Effector CD8-positive, alpha-beta T cell (primary cell): Measurements from ENCODE around the gene MIDN.

Experiments used
- DNase-seq: peaks from one replicate; lab custom pipeline; 2025; lab: John Stamatoyannopoulos, UW

MIDN gene

DNA sequence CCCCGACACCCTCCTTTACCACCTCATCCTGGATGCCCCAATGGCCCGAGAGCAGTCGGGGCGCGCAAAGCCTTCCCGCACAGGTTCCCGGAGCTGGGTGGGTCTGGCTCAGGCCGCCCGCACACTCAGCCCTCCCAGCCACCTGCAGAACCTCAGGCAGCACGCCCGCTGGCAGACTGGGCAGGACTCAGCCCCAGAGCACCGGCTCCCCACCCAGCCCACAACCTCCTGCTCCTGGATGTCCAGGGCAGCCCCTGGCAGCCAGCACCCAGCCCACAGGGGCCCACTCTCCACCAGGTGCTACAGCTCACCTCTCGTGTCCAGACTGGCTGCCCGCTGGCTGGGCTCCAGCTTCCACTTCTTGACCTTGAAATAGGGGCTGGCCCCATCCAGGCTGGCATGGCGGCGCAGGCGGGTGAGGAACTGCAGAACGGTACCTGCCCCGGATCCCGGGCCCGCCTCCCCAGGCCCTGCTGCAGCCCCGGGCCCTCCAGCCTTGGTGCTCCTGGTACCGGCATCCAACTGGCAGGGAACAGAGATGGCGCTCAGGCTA is 15.2 kb upstream of the MIDN start:
- DNase-seq = no peak

DNA sequence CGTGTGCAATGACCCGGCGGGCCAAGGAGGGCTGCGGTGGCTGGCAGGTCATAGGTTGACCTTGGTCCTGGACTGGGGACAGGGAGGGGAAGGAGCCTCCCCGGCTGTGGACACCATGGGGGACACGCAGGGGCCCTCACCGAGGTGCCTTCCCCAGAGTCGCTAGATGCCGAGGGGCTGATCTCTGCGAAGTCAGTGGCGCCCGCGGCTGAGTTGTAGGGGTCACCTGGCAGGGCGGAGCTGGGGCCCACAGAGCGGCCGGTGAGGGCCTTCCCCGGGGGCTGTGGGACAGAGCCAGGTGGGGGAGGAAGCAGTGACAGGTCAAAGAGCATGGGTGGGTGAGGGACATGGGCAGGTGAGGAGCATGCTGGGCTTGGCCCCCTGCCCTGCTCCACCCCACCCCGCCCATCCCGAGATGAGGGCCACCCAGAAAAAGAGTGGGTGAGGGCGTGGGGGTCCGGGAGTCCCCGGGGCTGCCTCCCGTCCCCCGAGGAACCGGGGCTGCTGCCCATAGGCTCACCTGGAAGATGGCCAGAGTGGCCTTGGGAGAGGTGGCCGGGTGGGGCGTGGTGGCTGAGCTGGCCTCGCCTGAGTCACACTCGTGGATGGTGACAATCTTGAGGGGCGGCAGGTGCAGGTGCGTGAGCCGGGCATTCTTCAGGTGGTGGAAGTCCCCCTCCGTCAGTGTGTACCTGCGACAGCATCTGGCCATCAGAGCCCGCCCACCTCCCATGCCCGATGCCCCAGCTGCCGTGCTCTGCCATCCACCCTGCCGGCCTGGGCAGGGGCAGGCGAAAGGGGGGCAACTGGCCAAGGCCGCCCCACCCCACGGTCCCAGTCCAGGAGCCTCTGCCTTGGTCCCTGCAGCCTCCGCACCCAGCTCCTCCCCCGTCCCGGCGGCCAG is 14.1 kb upstream of the MIDN start:
- DNase-seq = no peak

DNA sequence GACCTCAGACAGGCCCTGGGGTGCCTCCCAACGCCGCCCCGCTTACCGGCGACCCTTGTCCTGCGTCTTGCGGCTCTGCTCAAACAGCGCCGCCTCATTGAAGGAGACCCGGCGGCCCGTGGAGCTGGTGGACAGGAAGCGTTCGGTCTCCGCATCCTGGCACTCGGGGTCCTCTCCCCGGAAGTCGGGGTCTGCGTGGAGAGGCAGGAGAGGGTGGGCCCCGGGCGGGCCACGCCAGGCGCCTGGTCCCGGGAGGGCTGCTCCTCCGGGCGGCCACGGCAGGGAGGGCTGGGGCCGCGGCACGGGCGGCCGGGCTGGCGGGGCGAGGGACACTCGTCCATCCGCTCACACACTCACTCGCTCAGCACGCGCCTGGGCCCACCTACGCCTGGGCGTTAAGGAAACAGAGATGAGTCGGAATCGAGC is 13.4 kb upstream of the MIDN start:
- DNase-seq = no peak

DNA sequence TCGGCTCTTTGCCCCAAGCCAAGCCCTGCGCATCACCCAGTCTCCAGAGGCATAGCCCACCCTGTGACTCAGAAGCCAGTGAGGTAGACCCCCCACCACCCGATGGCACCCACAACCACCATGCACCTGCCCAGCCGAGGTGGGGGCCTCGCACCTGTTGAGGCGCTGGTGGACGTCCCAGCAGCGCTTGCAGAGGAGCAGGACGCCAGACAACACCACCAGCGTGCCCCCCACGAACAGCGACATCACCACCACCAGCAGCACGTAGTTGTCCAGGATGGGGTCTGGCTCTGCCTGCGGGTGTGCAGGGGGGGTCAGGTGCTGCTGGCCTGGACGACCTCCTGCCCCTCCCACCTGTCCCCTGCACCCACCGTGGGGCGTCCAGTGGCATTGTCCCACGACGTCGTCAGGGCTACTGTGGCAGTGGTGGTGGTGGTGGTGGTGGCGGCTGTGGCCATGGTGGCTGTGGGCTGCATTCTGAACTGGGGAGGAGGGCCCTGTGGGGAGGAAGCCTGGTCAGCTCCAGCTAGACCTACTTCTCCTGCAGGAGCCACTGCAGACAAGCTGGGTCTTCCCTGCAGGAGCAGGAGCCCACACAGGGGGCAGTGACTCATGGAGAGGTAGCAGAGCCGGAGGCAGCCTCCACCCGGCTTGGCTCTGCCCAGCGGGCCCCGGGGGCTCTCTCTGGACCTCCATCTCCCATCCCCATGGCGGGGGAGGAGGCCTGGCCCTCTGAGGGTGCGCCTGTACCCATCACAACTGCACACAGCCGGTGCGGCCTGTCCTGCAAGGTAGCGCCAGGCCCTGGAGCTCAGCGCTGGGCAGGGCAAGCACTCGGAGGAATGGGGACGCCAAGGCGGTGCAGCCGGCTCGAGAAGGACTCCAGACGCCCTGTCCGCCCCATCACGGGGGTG is 12.5 kb upstream of the MIDN start:
- no peak for DNase-seq

DNA sequence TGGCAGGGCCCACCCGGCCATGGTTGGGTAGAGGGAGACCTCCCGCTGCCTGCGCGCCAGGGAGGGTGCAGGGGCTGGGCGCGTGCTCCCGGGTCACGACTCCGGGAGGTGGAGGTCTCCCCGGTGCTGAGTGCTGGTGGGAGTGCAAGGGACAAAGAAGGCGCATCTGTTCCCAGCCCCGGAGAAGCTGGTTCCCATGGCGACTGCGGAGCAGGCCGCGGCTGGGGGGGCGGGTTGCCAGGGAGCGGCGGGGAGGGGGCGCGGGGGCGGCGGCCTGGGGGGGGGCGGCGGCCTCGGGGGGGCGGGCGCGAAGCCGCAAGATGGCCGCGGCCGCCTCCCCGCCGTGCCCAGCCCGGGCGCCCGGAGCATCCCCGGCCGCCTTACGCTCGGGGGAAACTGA is 11.8 kb upstream of the MIDN start:
- DNase-seq = no peak

DNA sequence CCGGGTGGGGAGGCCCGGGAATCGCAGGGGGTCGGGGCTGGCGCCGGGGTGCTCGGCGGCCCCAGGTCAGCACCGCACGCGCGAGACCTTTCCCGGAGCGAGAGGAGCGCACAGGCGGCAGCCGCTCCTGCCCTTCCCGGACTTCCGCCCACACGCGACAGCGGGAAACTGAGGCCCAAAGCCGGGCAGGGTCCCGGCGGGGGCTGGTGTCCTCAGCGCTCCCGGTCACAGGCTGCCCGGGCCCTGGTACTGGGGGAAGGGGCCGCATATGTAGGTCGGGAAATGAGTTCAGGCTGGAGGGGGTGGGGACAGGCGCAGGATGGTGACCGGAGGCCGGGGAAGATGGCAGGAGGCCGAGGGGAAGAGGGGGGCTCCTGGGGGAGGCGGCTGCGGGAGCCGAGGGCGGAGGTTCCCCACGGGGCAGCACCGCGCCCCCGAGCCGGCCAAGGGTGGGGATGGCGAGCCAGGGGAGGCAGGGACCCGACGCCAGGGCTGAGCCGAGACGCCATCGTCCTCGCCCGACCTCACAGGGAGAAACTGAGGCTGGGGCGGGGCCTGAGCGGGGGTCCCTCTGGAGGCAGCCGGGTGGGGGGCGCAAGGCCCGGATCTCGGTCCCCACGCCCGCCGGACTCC is 11.2 kb upstream of the MIDN start:
- DNase-seq = no peak

DNA sequence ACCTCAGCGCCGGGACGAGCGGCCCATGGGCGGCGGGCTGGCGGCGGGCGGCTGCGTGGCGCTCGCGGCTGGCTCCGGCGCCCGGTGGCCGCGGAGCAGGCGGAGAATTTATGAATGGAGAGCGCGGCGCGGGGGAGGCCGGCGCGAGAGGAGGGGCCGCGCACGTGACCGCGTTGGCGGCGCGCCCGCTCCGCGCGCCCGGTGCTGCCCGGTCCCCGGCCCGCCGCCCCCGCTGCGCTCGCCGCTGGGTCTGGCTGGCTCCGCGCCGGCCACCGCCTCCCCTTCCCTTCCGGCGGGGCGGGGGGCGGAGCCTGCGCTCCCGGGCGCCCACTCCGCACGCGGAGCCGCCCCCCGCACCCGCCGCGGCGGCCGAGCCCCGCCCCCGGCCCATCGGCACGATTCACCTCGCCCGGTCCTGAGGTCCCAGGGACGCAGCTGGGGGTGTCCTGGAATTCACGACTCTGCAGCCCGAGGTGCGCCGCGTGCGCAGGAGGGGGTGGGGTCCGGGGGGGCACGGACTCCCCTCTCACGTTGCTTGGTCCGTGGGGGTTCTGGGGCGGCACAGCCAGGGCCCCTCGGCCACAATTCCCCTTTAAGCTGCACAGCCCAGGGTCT is 10.5 kb upstream of the MIDN start, which contains the start of gene CBARP:
Gene CBARP, minus strand, starts transcription at position 252 of the 615 bp plus-strand sequence. CDS start 1,905 bp downstream, outside the sequence.
- peak; percentile 35 for DNase-seq

DNA sequence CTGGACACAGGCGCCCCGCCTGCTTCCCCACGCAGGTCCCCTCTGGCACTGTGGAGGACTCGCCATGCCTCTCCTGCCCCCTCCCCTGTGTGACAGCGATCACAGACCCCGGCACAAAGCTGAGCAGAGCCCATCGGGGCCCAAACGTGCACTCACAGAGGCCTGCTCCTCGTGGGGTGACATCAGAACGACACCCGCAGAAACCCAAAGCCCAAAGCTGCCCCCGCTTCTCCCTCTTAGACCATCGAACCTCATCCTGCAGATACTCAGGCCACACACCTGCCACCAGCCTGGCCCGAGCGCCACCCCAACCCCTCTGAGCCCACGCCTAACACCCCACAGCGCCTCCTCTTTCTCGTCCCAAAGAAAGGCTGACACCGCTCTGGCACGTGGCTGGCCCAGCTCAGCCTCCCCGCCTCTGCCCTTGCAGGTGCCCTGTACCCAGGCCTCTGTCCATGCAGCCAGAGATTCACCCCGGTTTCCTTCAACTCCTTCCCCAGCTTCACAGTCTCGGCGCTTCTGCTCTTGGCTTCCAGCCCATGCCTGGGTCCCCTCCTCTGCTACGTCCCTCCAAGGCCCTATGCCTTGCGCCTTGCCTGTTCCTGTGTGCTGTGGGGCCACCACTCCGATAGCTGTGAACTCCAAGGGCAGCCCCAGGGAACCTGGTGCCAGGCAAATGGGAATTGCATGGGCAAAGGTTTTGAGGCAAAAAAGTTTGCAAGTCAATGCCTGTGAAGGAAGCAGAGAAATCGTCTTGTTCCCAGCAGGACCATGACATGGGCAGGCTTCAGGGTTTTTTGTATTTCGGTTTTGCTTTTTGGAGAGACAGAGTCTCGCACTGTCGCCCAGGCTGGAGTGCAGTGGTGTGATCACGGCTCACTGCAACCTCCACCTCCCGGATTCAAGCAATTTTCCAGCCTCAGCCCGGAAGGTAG is 9.7 kb upstream of the MIDN start:
- DNase-seq = no peak

DNA sequence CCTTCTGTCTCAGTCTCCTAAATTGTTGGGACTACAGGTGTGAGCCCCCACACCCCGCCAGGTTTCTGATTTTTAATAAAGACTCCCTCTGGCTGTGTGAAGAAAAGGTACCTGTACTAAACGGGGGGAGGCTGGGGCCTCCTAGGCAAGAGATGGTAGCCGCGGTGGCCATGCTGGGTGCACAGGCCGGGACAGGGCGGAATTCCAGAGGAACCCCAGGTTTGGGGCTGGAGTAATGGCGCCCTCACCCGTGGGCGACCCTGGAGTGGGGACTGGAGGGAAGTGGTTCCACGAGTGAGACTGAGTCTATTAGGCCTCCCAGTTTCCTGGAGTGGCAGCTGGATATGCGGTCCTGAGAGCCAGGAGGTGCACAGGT is 9.0 kb upstream of the MIDN start:
- no peak for DNase-seq

DNA sequence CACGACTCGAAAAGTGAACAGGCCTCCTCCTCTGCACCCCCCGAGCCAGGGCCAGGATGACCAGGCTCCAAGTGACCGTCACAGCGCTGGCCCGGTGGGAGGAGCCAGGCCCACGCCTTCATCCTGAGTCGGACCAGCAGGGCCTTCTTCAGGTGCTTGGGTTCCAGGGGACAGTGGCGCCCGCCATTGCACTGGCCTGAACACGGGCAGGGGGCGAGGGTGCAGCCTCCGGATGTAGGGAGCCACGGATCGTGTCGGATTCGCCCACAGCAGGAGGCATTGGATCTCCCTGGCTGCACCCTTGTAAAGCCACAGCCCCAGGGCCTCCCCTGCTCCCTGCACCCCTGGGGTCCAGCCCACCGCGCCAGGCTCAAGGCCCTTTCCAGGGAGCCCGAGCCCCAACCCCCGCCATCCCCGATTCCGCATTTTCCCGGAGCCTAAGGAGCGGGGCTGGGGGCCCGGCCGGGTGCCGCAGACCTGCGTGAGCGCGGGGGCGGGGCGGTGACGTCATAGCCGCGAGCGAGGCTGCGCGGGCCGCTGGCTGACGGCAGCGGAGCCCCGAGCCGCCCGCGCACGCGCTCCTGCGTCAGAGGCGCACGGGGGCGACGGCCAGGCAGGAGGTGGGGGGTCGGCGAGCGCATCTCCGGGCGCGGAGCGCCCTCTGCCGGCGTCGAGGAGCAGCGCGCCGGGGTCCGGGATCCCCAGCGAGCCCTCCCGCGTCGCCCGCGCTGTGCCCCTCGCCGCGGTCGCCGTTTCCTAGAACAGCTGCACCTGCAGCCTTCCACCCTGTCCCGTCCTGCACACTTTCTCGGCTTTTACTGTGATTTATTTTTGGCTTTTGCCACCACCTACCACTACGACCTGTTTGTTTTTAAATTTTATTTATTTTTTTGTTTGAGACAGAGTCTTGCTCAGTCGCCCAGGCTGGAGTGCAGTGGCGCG is 8.3 kb upstream of the MIDN start:
- peak; percentile 90 for DNase-seq

DNA sequence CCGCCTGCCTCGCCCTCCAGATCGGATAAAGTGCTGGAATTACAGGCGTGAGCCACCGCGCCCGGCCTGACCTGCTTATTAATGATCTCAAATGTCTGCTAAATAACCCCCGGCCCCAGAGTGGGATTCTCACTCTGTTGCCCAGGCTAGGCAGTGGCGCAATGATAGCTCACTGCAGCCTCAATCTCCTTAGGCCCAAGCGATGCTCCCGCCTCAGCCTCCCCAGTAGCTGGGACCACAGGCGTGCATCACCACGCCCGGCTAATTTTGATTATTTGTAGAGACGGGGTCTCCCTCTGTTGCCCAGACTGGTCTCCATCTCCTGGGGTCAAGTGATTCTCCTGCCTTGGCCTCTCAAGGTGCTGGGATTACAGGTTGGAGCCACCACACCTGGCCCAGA is 7.5 kb upstream of the MIDN start:
- DNase-seq = no peak

DNA sequence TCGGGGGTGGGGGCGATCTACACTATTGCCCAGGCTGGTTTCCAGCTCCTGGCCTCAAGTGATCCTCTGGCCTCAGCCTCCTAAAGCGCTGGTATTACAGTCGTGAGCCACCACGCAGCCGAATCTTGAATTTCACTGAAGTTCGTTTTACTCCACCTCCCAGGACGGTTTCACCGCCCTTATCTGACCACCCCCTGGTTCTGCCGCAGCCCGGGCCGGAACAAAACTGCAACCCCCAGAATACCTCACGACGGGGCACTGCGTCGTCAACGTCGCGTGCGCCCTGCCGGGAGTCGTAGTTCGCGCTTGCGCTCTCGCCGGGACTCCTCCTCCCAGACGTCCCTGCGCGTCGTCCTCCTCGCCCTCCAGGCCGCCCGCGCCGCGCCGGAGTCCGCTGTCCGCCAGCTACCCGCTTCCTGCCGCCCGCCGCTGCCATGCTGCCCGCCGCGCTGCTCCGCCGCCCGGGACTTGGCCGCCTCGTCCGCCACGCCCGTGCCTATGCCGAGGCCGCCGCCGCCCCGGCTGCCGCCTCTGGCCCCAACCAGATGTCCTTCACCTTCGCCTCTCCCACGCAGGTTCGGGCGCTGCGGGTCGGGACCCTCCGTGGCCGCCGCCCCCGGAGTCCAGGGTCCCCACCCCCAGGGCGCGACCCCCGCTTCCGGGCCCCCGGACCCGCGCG is 6.8 kb upstream of the MIDN start, which contains the start of gene ATP5F1D:
Gene ATP5F1D, plus strand, starts transcription at position 335 of the 679 bp plus-strand sequence. Its CDS starts 100 bp downstream, at position 435.
- peak; percentile 76 for DNase-seq

DNA sequence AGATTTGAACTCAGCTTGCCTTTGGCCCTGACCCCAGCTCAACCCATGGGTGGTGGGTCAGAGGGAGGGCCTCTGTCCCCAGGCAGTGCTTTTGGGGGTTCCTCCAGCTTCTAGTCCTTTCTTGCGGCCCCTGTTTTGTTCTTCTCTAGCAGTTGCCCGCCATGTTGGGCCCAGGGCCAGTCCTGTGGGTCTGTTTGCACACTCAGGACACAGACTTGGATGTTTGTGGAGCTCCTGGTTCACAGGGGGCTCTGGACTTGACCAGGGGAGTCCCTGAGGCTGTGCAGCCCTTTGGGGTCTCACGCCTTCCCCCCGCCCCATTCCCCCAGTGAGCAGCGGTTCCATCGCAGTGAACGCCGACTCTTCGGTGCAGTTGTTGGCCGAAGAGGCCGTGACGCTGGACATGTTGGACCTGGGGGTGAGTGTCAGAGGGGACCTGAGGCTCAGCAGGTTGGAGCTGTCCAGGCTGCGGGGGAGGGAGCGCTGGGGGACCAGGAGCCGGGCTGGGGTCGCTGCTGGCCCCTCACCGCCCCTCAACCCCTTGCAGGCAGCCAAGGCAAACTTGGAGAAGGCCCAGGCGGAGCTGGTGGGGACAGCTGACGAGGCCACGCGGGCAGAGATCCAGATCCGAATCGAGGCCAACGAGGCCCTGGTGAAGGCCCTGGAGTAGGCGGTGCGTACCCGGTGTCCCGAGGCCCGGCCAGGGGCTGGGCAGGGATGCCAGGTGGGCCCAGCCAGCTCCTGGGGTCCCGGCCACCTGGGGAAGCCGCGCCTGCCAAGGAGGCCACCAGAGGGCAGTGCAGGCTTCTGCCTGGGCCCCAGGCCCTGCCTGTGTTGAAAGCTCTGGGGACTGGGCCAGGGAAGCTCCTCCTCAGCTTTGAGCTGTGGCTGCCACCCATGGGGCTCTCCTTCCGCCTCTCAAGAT is 4.4 kb upstream of the MIDN start:
- DNase-seq = peak; percentile 77

DNA sequence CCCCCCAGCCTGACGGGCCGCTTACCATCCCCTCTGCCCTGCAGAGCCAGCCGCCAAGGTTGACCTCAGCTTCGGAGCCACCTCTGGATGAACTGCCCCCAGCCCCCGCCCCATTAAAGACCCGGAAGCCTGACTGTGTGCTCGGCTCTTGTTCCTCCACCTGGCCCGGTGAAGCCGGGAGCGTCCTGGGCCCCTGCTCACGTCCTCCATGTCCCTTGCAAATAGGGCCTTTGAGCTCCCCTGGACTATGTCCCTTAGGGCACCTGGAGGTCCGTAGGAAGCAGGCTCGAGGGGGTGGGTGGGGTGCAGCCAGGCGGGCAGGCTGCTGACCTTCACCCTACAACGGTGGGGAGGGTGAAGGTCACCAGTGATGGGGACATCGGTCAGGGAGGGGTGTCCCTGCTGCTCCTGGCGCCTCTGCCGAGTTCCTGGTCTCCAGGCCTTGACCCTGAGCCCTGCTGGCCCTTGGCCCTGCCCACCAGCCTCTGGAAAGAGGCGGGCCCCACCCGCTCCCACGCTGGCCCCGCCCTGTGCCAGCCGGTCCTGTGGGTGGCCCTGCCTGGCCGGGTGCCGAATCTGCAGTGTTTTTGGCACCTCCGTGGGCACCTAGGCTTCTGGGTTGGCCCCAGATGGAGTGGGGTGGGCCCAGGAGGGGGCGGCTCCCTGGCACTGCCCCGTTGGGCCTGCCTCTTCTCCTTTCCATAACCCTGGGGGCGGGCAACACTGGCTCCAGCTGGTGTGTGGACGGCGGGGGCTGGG is 3.5 kb upstream of the MIDN start:
- no peak for DNase-seq

DNA sequence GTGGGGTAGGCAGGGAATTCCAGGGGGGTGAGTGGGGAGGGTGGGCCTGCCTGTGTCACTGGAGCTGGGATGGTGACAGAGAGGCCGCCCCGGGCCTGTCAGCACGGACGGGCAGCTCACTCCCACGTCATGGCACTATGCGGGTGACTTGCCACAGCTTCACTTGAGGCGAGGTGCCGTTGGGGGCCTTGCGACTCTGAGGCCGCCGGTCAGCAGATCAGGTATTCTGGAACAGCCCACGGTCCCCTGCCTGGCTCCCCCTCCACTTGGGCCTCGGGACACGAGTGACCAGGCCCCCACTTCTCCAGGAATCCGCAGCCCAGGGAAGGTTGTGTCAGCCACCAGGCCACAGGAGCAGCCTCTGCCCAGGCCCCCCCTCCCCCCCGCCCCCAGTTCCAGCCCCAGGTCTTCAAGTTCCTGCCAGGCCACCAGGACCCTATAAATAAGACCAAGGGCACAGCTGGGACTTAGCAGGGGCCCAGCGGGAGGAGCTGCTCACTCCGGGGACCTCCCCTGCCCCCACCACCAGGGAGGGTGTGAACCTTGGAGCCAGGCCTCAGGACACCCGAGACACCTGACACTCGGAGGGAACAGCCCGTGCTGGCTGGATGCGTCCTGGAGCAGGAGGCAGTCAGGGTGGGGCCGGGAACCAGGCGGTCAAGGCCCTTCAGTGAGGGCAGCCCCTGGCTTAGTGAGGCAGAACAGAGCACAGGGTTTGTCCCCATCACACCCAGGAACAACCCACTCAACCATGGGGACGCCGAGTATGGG is 2.7 kb upstream of the MIDN start:
- no peak for DNase-seq
